ENCODE data around the gene SMIM5. TPM values are rescaled to one million over a fixed set of nuclear protein-coding genes. Genes with fewer than 3 reads are reported as not detected.

SMIM5 gene
- polyA plus RNA-seq, 1 donor (not counting 4 experiments of a cell fraction or from before 2014, with no cell fraction given): 0.24 TPM

DNA sequence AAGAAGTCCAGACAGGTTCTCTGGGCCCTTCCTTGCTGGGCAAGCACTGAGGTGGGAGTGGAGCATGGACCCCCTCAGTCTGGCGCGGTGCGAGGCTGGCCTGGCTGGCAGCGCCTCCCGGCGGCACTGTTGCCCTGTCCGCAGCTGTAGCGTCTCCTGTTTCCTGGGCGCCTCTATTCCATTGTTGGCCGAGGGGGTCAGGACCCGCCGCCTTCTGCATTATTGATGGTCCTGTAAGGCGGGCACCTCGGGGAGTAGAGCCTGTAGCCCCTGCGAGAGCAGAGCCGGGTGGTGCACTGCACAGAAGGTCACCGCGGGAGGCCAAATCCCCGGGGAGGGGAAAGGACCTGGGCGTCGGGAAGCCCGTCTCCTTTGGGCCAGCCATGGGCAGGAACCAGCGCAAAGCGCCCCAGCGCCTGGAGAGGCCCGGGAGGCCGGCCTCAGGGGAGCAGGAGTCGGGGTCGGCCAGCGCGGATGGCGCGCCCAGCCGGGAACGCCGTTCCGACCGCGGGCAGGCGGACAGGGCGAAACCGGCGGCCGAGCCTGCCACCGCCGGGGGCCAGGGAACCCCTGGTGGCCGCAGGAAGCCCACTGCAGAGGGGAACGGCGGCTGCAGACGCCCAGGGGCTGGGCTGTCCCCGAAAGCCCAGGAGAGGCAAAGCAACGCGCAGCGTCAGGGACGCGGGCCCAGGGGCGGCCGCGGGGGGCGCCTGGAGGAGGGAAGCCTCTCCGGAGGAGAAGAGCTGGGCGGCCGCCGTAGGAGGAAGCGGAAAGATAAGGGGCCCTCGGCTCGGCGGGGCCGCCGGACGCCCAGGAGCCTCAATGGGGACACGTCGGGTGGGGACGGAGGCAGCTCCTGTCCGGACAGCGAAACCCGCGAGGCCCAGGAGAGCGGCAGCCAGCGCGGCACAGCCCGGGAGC, 45.3 kb upstream of the SMIM5 start, which contains the start of gene MYO15B:
Gene MYO15B, plus strand, starts transcription at position 126 of the 921 bp plus-strand sequence. Its CDS starts 258 bp downstream, at position 384.
- no peak for DNase-seq (ENCODE audit: low read depth, low spot score)
- FAIRE-seq: no peak
- H3K27ac ChIP-seq (ENCODE audit: control insufficient read depth, insufficient read depth, low read length): no peak within 1 kb of the TSS

DNA sequence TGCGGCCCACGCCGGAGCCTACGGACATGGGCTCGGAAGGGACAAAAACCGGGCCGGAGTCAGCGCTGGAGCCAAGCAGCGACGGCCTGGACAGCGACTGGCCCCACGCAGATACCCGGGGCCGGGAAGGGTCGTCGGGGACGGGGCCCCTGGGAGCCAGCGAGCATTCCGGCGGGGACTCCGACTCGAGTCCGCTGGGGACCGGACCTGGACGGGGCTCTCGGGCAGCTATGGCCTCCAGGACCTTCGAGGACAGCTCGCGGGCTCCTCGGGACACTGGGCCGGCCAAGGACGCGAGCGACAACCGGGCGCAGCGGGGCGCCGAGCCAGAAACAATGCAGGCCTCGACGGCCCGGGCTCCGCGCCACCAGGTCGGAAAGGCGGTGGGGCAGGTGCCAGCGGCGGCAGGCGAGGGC, 44.6 kb upstream of the SMIM5 start:
- peak overlapping the region; percentile 48 for H3K4me2 ChIP-seq (ENCODE audit: control insufficient read depth, extremely low read depth, insufficient read depth, low read depth, low read length)
- H3K9ac ChIP-seq (ENCODE audit: control insufficient read depth, extremely low read depth, insufficient read depth, low read length): peak overlapping the region; percentile 22

More for the DNA sequence above, 45.3 kb upstream of the SMIM5 start, which contains the start of gene MYO15B:
- no peaks in the 10 kb centered on the region for H3K9me1 ChIP-seq (ENCODE audit: control insufficient read depth, extremely low read depth, insufficient read depth, low read length)
- H2AFZ ChIP-seq (ENCODE audit: control insufficient read depth, low read length): no peak within 1 kb of the TSS
- H3K36me3 ChIP-seq (ENCODE audit: control insufficient read depth in 2 of 2, extremely low read depth in 1 of 2, insufficient read depth in 2 of 2, low read length in 2 of 2): no peaks in the 10 kb centered on the region
- H3K9ac ChIP-seq (ENCODE audit: control insufficient read depth, extremely low read depth, insufficient read depth, low read length): no peak within 1 kb of the TSS
- TF ChIP-seq, protein P1, sequence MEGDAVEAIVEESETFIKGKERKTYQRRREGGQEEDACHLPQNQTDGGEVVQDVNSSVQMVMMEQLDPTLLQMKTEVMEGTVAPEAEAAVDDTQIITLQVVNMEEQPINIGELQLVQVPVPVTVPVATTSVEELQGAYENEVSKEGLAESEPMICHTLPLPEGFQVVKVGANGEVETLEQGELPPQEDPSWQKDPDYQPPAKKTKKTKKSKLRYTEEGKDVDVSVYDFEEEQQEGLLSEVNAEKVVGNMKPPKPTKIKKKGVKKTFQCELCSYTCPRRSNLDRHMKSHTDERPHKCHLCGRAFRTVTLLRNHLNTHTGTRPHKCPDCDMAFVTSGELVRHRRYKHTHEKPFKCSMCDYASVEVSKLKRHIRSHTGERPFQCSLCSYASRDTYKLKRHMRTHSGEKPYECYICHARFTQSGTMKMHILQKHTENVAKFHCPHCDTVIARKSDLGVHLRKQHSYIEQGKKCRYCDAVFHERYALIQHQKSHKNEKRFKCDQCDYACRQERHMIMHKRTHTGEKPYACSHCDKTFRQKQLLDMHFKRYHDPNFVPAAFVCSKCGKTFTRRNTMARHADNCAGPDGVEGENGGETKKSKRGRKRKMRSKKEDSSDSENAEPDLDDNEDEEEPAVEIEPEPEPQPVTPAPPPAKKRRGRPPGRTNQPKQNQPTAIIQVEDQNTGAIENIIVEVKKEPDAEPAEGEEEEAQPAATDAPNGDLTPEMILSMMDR (optimal IDR thresholded peaks at IDR 0.05 in 1 of 3, IDR thresholded peaks at IDR 0.05 in 1 of 3, conservative IDR thresholded peaks at IDR 0.05 in 1 of 3; ENCODE audit: extremely low read depth in 1 of 3, insufficient read depth in 2 of 3, low read length in 3 of 3): no peak
- no peak for TF ChIP-seq EZH2 (IDR thresholded peaks at IDR 0.05; ENCODE audit: low read length)
- H4K20me1 ChIP-seq (ENCODE audit: control insufficient read depth, extremely low read depth, insufficient read depth, low read length): no peaks in the 10 kb centered on the region
- H3K4me3 ChIP-seq (ENCODE audit: control insufficient read depth in 2 of 3, extremely low read depth in 1 of 3, insufficient read depth in 2 of 3, low read depth in 1 of 3, low read length in 3 of 3): peak within 1 kb of the TSS in 1 of 3 experiments; percentile 7
- dilution Hi-C loops (cut with MboI; ENCODE audit: extremely low pct_ligation_motif_present, low sequenced_read_pairs): no loop called here
- H3K4me2 ChIP-seq (ENCODE audit: control insufficient read depth, extremely low read depth, insufficient read depth, low read depth, low read length): peak within 1 kb of the TSS; percentile 48
- no peaks in the 10 kb centered on the region for H3K79me2 ChIP-seq (ENCODE audit: control insufficient read depth, insufficient read depth, low read length)
- H3K27me3 ChIP-seq (ENCODE audit: control insufficient read depth, extremely low read depth, insufficient read depth, low read length): peaks cover 37% of the 10 kb centered on the region
- no peaks in the 10 kb centered on the region for H3K9me3 ChIP-seq (ENCODE audit: control insufficient read depth, low read depth, low read length)
- H3K4me1 ChIP-seq (ENCODE audit: control insufficient read depth, extremely low read depth, insufficient read depth, low read length): no peaks in the 10 kb centered on the region

More for the DNA sequence above, 44.6 kb upstream of the SMIM5 start:
- Histone ChIP-seq H4K20me1 (ENCODE audit: control insufficient read depth, extremely low read depth, insufficient read depth, low read length) (no peaks in the 10 kb centered on the region), H3K36me3 (ENCODE audit: control insufficient read depth in 2 of 2, extremely low read depth in 1 of 2, insufficient read depth in 2 of 2, low read length in 2 of 2) (no peaks in the 10 kb centered on the region), H3K4me3 (ENCODE audit: control insufficient read depth in 2 of 3, extremely low read depth in 1 of 3, insufficient read depth in 2 of 3, low read depth in 1 of 3, low read length in 3 of 3) (peak overlapping the region in 1 of 3 experiments; percentile 7), H3K9me3 (ENCODE audit: control insufficient read depth, low read depth, low read length) (no peaks in the 10 kb centered on the region), H2AFZ (ENCODE audit: control insufficient read depth, low read length) (no peak overlapping the region), H3K79me2 (ENCODE audit: control insufficient read depth, insufficient read depth, low read length) (no peaks in the 10 kb centered on the region), H3K27me3 (ENCODE audit: control insufficient read depth, extremely low read depth, insufficient read depth, low read length) (peaks cover 37% of the 10 kb centered on the region), H3K27ac (ENCODE audit: control insufficient read depth, insufficient read depth, low read length) (no peak overlapping the region), H3K4me1 (ENCODE audit: control insufficient read depth, extremely low read depth, insufficient read depth, low read length) (no peaks in the 10 kb centered on the region), H3K9me1 (ENCODE audit: control insufficient read depth, extremely low read depth, insufficient read depth, low read length) (no peaks in the 10 kb centered on the region)
- DNase-seq (ENCODE audit: low read depth, low spot score) (no peak), FAIRE-seq (no peak)
- dilution Hi-C loops (cut with MboI; ENCODE audit: extremely low pct_ligation_motif_present, low sequenced_read_pairs): no loop called here
- peak; percentile 73 for TF ChIP-seq EZH2 (IDR thresholded peaks at IDR 0.05; ENCODE audit: low read length)
- TF ChIP-seq, protein P1 (optimal IDR thresholded peaks at IDR 0.05 in 1 of 3, IDR thresholded peaks at IDR 0.05 in 1 of 3, conservative IDR thresholded peaks at IDR 0.05 in 1 of 3; ENCODE audit: extremely low read depth in 1 of 3, insufficient read depth in 2 of 3, low read length in 3 of 3): no peak

Measured in keratinocyte (primary cell).